ENCODE results near the gene MMP1. TPM values are rescaled to one million over a fixed set of nuclear protein-coding genes. Genes with fewer than 3 reads are reported as not detected.

The MMP1 gene
- polyA plus RNA-seq, 1 of the 3 experiments (the other 2 are of a cell fraction) = 5.9 TPM

GRCh38 chr11:102762361-102762767 lies 35.6 kb downstream of the MMP1 start:
- H2AFZ ChIP-seq (ENCODE audit: low read depth) = no peak overlapping the region
- H3K9ac ChIP-seq = no peak overlapping the region; the same call in 1 of the 2 replicates
- POLR2A ChIA-PET = no interaction called here
- TF ChIP-seq GABPA (IDR thresholded peaks at IDR 0.05; ENCODE audit: low read depth) = no peak
- TF ChIP-seq FOSL2 (IDR thresholded peaks at IDR 0.05; ENCODE audit: borderline replicate concordance, low read depth) = peak; percentile 92
- peak in 1 of 2 experiments; percentile 64; a peak in 1 of 4 replicates for TF ChIP-seq EP300 (IDR thresholded peaks at IDR 0.05; ENCODE audit: borderline replicate concordance in 1 of 2, low read depth in 1 of 2, low read length in 1 of 2)
- peak; percentile 47; the same call in 1 of the 2 replicates for TF ChIP-seq POLR2AphosphoS5 (IDR thresholded peaks at IDR 0.05; ENCODE audit: low read depth, low read length)
- TF ChIP-seq, protein P1, sequence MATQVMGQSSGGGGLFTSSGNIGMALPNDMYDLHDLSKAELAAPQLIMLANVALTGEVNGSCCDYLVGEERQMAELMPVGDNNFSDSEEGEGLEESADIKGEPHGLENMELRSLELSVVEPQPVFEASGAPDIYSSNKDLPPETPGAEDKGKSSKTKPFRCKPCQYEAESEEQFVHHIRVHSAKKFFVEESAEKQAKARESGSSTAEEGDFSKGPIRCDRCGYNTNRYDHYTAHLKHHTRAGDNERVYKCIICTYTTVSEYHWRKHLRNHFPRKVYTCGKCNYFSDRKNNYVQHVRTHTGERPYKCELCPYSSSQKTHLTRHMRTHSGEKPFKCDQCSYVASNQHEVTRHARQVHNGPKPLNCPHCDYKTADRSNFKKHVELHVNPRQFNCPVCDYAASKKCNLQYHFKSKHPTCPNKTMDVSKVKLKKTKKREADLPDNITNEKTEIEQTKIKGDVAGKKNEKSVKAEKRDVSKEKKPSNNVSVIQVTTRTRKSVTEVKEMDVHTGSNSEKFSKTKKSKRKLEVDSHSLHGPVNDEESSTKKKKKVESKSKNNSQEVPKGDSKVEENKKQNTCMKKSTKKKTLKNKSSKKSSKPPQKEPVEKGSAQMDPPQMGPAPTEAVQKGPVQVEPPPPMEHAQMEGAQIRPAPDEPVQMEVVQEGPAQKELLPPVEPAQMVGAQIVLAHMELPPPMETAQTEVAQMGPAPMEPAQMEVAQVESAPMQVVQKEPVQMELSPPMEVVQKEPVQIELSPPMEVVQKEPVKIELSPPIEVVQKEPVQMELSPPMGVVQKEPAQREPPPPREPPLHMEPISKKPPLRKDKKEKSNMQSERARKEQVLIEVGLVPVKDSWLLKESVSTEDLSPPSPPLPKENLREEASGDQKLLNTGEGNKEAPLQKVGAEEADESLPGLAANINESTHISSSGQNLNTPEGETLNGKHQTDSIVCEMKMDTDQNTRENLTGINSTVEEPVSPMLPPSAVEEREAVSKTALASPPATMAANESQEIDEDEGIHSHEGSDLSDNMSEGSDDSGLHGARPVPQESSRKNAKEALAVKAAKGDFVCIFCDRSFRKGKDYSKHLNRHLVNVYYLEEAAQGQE (IDR thresholded peaks at IDR 0.05; ENCODE audit: low read depth, low read length) = no peak
- peak; percentile 35; the same call in 1 of the 2 replicates for TF ChIP-seq TEAD4 (IDR thresholded peaks at IDR 0.05; ENCODE audit: borderline replicate concordance, insufficient read depth)
- TF ChIP-seq, protein P2, sequence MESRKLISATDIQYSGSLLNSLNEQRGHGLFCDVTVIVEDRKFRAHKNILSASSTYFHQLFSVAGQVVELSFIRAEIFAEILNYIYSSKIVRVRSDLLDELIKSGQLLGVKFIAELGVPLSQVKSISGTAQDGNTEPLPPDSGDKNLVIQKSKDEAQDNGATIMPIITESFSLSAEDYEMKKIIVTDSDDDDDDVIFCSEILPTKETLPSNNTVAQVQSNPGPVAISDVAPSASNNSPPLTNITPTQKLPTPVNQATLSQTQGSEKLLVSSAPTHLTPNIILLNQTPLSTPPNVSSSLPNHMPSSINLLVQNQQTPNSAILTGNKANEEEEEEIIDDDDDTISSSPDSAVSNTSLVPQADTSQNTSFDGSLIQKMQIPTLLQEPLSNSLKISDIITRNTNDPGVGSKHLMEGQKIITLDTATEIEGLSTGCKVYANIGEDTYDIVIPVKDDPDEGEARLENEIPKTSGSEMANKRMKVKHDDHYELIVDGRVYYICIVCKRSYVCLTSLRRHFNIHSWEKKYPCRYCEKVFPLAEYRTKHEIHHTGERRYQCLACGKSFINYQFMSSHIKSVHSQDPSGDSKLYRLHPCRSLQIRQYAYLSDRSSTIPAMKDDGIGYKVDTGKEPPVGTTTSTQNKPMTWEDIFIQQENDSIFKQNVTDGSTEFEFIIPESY (IDR thresholded peaks at IDR 0.05; ENCODE audit: borderline replicate concordance, low read depth) = no peak
- TF ChIP-seq RCOR1 (IDR thresholded peaks at IDR 0.05; ENCODE audit: low read length) = no peak
- TF ChIP-seq FOXM1 (IDR thresholded peaks at IDR 0.05; ENCODE audit: low read depth) = 0 out of 2 replicates have a peak, but pooled peaks have one; percentile 45
- TF ChIP-seq TCF12 (IDR thresholded peaks at IDR 0.05) = peak; percentile 81
- TF ChIP-seq JUND (IDR thresholded peaks at IDR 0.05) = peak; percentile 87
- TF ChIP-seq PBX3 (IDR thresholded peaks at IDR 0.05) = peak; percentile 93
- no peak for TF ChIP-seq GATA2 (CRISPR knock-in tag; IDR thresholded peaks at IDR 0.05)
- TF ChIP-seq, protein P3, sequence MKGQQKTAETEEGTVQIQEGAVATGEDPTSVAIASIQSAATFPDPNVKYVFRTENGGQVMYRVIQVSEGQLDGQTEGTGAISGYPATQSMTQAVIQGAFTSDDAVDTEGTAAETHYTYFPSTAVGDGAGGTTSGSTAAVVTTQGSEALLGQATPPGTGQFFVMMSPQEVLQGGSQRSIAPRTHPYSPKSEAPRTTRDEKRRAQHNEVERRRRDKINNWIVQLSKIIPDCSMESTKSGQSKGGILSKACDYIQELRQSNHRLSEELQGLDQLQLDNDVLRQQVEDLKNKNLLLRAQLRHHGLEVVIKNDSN (IDR thresholded peaks at IDR 0.05; ENCODE audit: borderline replicate concordance, low read depth) = no peak
- TF ChIP-seq MEF2A (IDR thresholded peaks at IDR 0.05; ENCODE audit: borderline replicate concordance, low read depth) = 0 out of 2 replicates have a peak, but pooled peaks have one; percentile 26
- peak overlapping the region in 1 of 2 experiments; percentile 14; a peak in 1 of 4 replicates for H3K4me3 ChIP-seq (ENCODE audit: low read depth in 2 of 2, low read length in 1 of 2)
- no peaks in the 10 kb centered on the region for H3K36me3 ChIP-seq (replicated peaks in 1 of 2; ENCODE audit: control insufficient read depth in 1 of 2, insufficient read depth in 2 of 2, low read length in 1 of 2)
- 15% methylated on average over 2 of the region's 2 CpGs for WGBS (ENCODE audit: low lambda C conversion rate)
- H3F3A ChIP-seq (replicated peaks; ENCODE audit: insufficient read depth) = peaks cover 32% of the 10 kb centered on the region
- CTCF ChIA-PET = no interaction called here
- peak overlapping the region; percentile 84 to 85 for H3K27ac ChIP-seq (ENCODE audit: low read depth in 2 of 2, low read length in 1 of 2)
- peak overlapping the region; percentile 23; the same call in 1 of the 2 replicates for H3K4me2 ChIP-seq
- no peaks in the 10 kb centered on the region for H3K27me3 ChIP-seq (ENCODE audit: insufficient read depth)
- H3K9me3 ChIP-seq = no peaks in the 10 kb centered on the region
- no peaks in the 10 kb centered on the region for H4K20me1 ChIP-seq (ENCODE audit: insufficient read depth)
- DNase-seq = no peak
- H3K9me2 ChIP-seq = no peaks in the 10 kb centered on the region
- H3K4me1 ChIP-seq (ENCODE audit: control insufficient read depth in 1 of 2, insufficient read depth in 2 of 2, low read depth in 1 of 2, low read length in 1 of 2) = peaks cover 0 to 37% of the 10 kb centered on the region in 2 experiments; a peak in 2 of 4 replicates
- no peaks in the 10 kb centered on the region for H3K79me2 ChIP-seq (ENCODE audit: insufficient read depth)
